Left cardiac atrium (tissue), 2 donors: Measurements from ENCODE around the gene ORMDL1. TPM values are rescaled to one million over a fixed set of nuclear protein-coding genes. Genes with fewer than 3 reads are reported as not detected.

ENCODE experiments used
- total RNA-seq, 2 donors: library from RNA; stranded (reverse); fragmentation: NEBNext Ultra II Directional; extraction: Animal tissue kit (Norgen Biotek cat#: 25700); gene quantifications; one replicate each; pipeline ENCODE4 v1.2.1, GENCODE V29; 2021
- donor health status: DM: no; HTN: yes; CAD: no; lungs with severe emphysema.
- donor health status: DM: yes; HTN: yes; CAD: no.

ORMDL1 gene
- total RNA-seq, 2 donors from 2014 or later: 29.7 to 40.2 TPM

Other genes with a start within 250 kb of the ORMDL1 start
- 10 to 100 TPM; 39.1 to 79.3 TPM for gene SLC40A1, start 203.6 kb downstream of the ORMDL1 start, total RNA-seq
- gene ASNSD1, start 122.9 kb downstream of the ORMDL1 start, total RNA-seq: 10 to 100 TPM; 28.1 to 29.9 TPM
- gene ANKAR, start 109.7 kb downstream of the ORMDL1 start, total RNA-seq: 1 to 10 TPM; 7.7 to 9.2 TPM
- gene OSGEPL1, start 21.5 kb downstream of the ORMDL1 start, total RNA-seq: 1 to 10 TPM; 5.2 to 9.2 TPM
- gene PMS1, start 111 bp upstream of the ORMDL1 start, total RNA-seq: 10 to 100 TPM; 13.8 to 14.9 TPM